A673 (cell line): ENCODE data around the gene HBG1.

ENCODE experiments used
- CTCF ChIP-seq: fragments of 300-800, 200-600 bp; sonication (generic); conservative IDR thresholded peaks from 2 replicates; pipeline ENCODE4 v1.5.1; 2017; ENCODE audit warnings: low read depth, mild to moderate bottlenecking, antibody characterized with exemption, low read length, moderate library complexity, mixed read lengths
- EZH2 ChIP-seq: fragments of 200-600 bp; sonication (generic); IDR thresholded peaks from 2 replicates; pipeline ENCODE4 v1.6.1; 2017; ENCODE audit warnings: borderline replicate concordance, low read depth, mild to moderate bottlenecking, mixed read lengths, antibody characterized with exemption, low read length; ENCODE audit not compliant: poor library complexity, severe bottlenecking

DNA sequence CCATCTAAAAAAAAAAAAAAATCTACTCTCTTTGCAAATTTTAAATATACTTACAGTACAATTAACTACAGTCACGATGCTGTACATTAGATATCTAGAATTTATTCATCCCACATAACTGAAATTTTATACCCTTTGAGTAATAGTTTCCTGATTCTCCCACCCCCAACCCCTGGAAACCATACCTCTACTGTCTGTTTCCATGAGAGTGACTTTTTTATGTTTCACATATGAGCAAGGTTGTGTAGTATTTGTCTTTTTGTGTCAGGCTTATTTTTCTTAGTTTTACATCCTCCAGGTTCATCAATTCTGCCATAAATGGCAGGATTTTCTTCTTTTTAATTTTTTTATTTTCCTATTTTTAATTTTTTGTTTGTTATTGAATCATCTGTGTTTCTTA, 26.0 kb downstream of the HBG1 start:
- no peak for TF ChIP-seq CTCF
- no peak for TF ChIP-seq EZH2
